GDM1 (cell line): Measurements from ENCODE around the gene MX1.

ENCODE experiments used
- DNase-seq: peaks from one replicate; lab custom pipeline; 2025; lab: John Stamatoyannopoulos, UW

Gene MX1

GRCh38 chr21:41460578-41461527, 34.8 kb downstream of the MX1 start:
- peak; percentile 54 for DNase-seq

DNA sequence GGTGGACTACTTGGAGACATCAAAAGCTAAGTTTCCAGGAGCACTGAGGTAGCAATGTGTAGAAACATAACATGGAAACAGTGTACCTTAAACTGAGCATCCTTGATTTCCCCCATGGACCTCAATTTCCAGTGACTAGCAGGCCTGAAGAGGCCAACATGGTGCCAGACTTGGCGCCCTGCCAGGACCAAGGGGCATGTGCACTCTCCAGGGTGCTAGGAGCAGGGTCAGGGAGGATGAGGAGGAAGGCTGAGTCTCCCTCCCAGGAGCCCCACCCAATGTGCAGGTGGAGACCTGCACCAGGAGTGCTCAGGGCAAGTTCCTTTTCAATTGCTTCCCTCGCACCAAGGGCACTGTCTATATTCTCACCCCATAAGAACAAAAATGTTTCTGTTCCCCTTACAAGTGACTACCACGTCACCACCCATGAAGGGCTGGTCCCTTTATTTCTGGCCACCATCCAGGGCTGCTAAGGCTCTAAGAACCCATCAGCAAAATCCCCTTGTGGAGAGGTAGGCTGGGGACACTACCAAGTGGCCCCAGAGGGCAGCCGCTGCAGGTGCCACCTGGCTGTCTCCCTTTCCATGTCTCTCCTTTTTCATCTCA, 39.2 kb downstream of the MX1 start:
- DNase-seq: no peak

GRCh38 chr21:41466024-41466820, 40.2 kb downstream of the MX1 start:
- DNase-seq: no peak

DNA sequence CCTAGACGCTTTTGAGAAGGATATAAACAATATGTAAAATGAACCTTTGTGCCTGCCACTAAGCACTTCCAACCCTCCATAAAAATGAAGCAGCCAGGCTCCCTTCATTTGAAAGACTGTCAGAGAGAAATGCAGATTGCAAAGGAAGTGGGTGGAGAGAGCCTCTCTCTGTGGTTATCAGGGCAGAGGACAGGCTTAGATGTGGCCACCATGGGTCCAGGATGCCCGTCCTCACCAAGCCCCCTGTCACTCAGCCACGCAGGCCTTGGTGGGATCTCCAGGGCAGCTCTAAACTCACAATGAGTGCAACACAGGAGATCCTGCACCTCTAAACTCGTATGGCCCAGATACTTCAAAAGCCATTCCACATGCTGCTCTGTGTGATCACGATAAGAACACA, 44.0 kb downstream of the MX1 start:
- DNase-seq: no peak

GRCh38 chr21:41472753-41473548, 46.9 kb downstream of the MX1 start:
- no peak for DNase-seq

DNA sequence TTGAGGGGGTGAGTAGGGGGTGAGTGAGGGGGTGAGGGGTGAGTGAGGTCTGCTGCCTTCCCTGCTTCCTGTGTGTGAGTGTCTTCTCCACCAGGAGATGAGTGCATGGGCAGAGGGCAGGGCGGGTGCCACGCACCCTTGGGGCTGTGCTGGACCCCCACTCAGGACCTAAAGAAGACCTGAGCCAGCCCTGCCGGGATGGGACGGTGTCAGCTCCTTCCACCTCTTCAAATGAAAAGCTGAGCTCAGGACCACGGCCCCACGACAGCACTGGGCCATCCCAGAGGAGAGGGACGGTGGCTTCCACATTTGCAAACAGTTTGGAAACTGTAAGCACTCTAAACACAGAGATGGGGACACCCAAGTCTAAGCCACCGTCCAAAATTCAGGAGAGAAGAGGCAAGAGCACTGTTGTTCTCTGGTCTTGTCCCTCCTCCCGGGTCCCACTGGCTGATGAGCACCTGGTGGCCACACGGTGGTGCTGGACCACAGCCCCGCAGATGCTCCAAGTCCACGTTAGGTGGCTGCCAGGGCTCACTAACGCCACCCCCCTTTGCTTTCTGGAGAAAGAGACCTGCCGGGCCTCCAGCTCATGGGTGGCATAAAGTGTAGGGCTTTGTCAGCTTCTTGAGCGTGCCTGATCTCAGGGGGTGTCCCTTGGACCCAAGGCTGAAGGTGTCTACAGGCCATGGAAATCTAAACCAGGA, 49.8 kb downstream of the MX1 start:
- no peak for DNase-seq

- DNase-seq: no peak
Observed at GRCh38 chr21:41477641-41478318, 51.7 kb downstream of the MX1 start.

GRCh38 chr21:41478319-41479177, 52.5 kb downstream of the MX1 start:
- DNase-seq: no peak

- DNase-seq: no peak
Observed at GRCh38 chr21:41479686-41480085, 53.6 kb downstream of the MX1 start.

DNA sequence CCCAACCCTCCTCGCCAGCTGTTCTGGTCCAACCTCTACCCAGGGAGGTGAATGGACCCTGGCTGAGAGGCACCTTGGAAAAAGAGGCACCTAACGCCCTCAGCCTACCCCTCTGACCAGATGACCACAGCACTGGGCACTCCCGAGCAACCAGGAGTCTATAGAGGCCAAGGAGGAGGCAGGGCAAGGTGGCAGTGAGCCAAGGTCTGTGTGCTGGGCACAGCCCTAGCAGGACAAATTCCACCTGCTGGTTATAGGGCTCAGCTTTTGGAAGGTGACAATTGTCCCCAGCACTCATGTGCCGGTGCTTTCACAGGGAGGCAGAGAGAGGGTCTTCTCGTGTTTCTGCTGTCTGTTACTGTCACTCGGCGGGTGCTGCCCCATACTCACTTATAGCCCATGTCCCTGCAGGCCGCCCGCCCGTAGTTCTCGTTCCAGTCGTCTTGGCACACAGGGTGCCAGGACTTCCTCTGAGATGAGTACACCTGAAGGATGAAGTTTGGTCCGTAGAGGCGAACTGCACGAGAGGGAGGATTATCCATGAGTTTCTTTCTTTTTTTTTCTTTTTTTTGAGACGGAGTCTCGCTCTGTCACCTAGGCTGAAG, 54.1 kb downstream of the MX1 start:
- DNase-seq: no peak

DNA sequence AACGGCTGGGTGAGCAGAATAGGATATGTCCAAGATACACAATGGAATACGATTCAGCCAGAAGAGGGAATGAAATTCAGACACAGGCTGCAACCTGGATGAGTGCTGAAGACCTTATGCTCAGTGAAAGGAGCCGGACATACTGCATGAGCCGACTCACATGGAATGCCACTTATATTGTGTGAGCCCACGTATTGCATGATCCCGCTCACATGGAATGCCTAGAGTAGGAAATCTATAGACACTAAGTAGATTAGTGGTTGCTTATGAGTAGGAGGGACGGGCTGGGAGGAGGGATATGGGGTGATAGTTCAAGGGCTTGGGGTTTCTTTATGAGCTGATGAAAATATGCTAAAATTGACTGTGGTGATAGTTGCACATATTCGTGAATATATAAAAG, 55.2 kb downstream of the MX1 start:
- DNase-seq: no peak

GRCh38 chr21:41482301-41482700, 56.3 kb downstream of the MX1 start:
- no peak for DNase-seq

DNA sequence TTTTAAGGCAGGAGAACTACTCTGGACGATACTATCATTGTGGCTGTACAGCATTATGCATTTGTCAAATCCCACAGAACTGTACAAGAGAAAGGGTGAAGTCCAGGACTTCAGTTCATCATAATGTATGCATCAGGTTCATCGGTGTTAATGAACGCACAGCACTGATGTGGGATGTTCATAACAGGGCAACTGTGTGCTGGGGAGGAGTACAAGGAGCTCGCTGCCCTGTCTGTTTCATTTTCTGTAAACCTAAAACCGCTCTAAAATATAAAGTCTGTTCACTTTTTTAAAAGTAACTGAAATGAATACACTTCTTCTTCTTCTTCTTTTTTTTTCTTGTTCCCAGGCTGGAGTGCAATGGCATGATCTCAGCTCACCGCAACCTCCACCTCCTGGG, 56.9 kb downstream of the MX1 start:
- no peak for DNase-seq

DNA sequence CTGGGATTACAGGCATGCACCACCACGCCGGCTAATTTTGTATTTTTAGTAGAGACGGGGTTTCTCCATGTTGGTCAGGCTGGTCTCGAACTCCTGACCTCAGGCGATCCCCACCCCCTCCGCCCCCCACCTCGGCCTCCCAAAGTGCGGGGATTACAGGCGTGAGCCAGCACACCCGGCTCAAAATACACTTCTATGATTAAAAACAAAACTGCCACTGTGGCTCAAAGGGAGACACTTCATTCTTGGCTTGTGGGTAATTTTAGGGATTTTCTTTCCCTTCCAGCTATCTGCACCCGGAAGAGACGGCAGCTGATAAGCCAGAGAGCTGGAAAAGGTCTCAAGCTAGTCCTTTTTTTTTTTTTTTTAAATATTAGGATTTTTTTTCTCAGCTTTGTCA, 57.4 kb downstream of the MX1 start:
- DNase-seq: no peak

GRCh38 chr21:41483973-41484372, 57.9 kb downstream of the MX1 start:
- no peak for DNase-seq

DNA sequence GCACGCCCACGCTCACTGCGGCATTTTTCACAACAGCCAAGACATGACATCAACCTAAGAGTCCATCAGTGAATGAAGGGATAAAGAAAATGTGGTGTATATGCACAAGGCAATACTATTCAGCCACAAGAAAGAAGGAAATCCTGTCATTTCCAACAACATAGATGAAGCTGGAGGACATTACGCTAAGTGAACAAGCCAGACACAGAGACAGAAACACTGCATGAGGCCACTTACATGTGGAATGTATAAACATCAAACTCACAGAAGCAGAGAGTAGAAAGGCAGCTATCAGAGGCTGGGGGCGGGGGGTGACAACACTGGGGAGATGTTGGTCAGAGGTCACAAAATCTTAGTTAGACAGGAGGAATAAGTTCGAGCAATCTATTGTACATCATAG, 61.0 kb downstream of the MX1 start:
- no peak for DNase-seq

DNA sequence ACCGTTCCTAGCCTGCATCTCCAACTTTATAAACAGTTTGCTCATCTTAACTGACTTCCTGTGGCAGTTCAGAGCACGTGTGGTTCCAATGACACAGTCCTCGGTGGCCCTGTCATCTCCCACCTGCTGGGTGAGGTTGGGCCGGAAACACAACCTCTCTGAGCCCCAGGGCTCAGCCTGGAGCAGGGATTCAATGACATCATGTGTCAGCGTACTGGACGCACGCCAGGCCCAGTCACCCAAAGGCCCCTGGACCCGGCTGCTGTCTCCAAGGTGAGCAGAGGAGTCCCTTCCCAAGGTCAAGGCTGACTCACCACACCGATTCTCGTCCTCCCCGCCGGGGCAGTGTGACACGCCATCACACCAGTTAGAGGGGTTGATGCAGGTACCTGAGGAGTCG, 62.0 kb downstream of the MX1 start:
- DNase-seq: no peak

- DNase-seq: no peak
Observed at GRCh38 chr21:41489329-41489728, 63.3 kb downstream of the MX1 start.

DNA sequence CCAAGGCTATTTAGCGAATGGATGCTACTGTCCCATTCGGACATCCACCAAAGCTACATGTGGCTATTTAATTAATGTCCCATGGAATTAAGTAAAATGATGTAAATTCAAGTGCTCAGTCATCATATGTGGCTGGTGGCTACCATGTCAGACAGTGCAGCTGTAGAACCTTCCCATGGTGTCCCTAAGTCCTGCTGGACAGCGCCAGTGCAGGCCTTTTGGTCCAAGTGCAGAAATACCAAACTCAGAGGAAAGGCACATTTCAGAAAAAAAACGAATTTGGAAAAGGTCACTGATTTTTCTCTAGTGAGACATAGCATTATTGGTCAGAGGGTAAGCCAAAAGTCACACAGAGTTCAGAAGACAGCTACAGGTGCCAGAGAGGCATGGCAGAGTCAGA, 64.3 kb downstream of the MX1 start:
- DNase-seq: no peak
